Keratinocyte (primary cell): ENCODE results near the gene CRKL. TPM values are rescaled to one million over a fixed set of nuclear protein-coding genes. Genes with fewer than 3 reads are reported as not detected.

Source experiments
- DNase-seq: peaks from one replicate; pipeline ENCODE4 v3.0.0-alpha.2; 2011; ENCODE audit warnings: low read depth, missing footprints, low spot score
- FAIRE-seq: peaks from 2 replicates; lab custom pipeline; 2011; peaks lifted over from hg19 to GRCh38; lab: Jason Lieb, UNC
- H2AFZ ChIP-seq: 2 replicates; pipeline ENCODE4 v1.6.0; 2012; ENCODE audit warnings: low read length, control low read depth, inconsistent platforms; ENCODE audit not compliant: control insufficient read depth
- H3K27ac ChIP-seq: 2 replicates; pipeline ENCODE4 v1.5.1; 2011; ENCODE audit warnings: low read length; ENCODE audit not compliant: control insufficient read depth, insufficient read depth
- H3K27me3 ChIP-seq: 3 replicates; pipeline ENCODE4 v1.6.0; 2011; ENCODE audit warnings: low read length; ENCODE audit not compliant: control insufficient read depth, insufficient read depth; ENCODE audit errors: extremely low read depth
- H3K36me3 ChIP-seq, 2 experiments: 2 replicates in 1 of 2; 3 replicates in 1 of 2; pipeline ENCODE4 v1.5.1; 2011; ENCODE audit warnings: low read length in 2 of 2, mild to moderate bottlenecking in 1 of 2; ENCODE audit not compliant: control insufficient read depth in 2 of 2, insufficient read depth in 2 of 2; ENCODE audit errors: extremely low read depth in 1 of 2
- H3K4me1 ChIP-seq: 3 replicates; pipeline ENCODE4 v1.5.1; 2011; ENCODE audit warnings: low read length; ENCODE audit not compliant: control insufficient read depth, insufficient read depth; ENCODE audit errors: extremely low read depth
- H3K4me2 ChIP-seq: 3 replicates; pipeline ENCODE4 v1.6.0; 2011; ENCODE audit warnings: low read depth, low read length; ENCODE audit not compliant: control insufficient read depth, insufficient read depth; ENCODE audit errors: extremely low read depth
- H3K4me3 ChIP-seq, 3 experiments: fragments of 200-600 bp in 1 of 3; sonication (generic) in 1 of 3; 2 replicates in 2 of 3; 3 replicates in 1 of 3; pipeline ENCODE4 v1.5.1; 2011 to 2016; ENCODE audit warnings: low read length in 3 of 3, mild to moderate bottlenecking in 3 of 3, control low read depth in 2 of 3, inconsistent platforms in 1 of 3, low read depth in 1 of 3, mixed read lengths in 1 of 3, mixed run types in 1 of 3, moderate library complexity in 1 of 3; ENCODE audit not compliant: control insufficient read depth in 2 of 3, insufficient read depth in 2 of 3; ENCODE audit errors: extremely low read depth in 1 of 3
- H3K79me2 ChIP-seq: 2 replicates; pipeline ENCODE4 v1.6.0; 2012; ENCODE audit warnings: low read length; ENCODE audit not compliant: control insufficient read depth, insufficient read depth
- H3K9ac ChIP-seq: 3 replicates; pipeline ENCODE4 v1.6.0; 2011; ENCODE audit warnings: low read length; ENCODE audit not compliant: control insufficient read depth, insufficient read depth; ENCODE audit errors: extremely low read depth
- H3K9me1 ChIP-seq: 3 replicates; pipeline ENCODE4 v1.6.0; 2011; ENCODE audit warnings: low read length; ENCODE audit not compliant: control insufficient read depth, insufficient read depth; ENCODE audit errors: extremely low read depth
- H3K9me3 ChIP-seq: 2 replicates; pipeline ENCODE4 v1.5.1; 2012; ENCODE audit warnings: low read depth, low read length; ENCODE audit not compliant: control insufficient read depth
- H4K20me1 ChIP-seq: 3 replicates; pipeline ENCODE4 v1.6.0; 2011; ENCODE audit warnings: low read length; ENCODE audit not compliant: control insufficient read depth, insufficient read depth; ENCODE audit errors: extremely low read depth
- EZH2 ChIP-seq: IDR thresholded peaks from one replicate; pipeline ENCODE4 v1.6.1; 2012; ENCODE audit warnings: inconsistent platforms, mild to moderate bottlenecking, low read length, moderate library complexity
- dilution Hi-C: fragments of 300-500 bp; cut with MboI; formaldehyde crosslinking; loops from one replicate; pipeline ENCODE4 v1.7.0; 2020; ENCODE audit warnings: low sequenced_read_pairs; ENCODE audit not compliant: extremely low pct_ligation_motif_present
- polyA plus RNA-seq, 5 experiments: library from polyadenylated mRNA; depleted of rRNA in 3 of 5; stranded (reverse) in 3 of 5; stranded (forward) in 1 of 5; unstranded in 1 of 5; fragments of >200 nt; gene quantifications; 1 replicate in 1 of 5; 2 replicates in 3 of 5; 3 replicates in 1 of 5; pipeline versions ENCODE4 v1.2.1 to v1.2.3, GENCODE V29; 2011 to 2012; ENCODE audit warnings: missing spikeins in 2 of 5, low read depth in 1 of 5, low replicate concordance in 1 of 5
- TF ChIP-seq, protein P1 (sequence below), 3 experiments: IDR thresholded peaks in 1 of 3; conservative IDR thresholded peaks in 1 of 3; optimal IDR thresholded peaks in 1 of 3; 2 replicates in 2 of 3; 3 replicates in 1 of 3; pipeline versions ENCODE3 to v1.5.1; 2011; ENCODE audit warnings: low read length in 3 of 3, mild to moderate bottlenecking in 3 of 3, moderate library complexity in 2 of 3, control low read depth in 1 of 3, inconsistent platforms in 1 of 3; ENCODE audit not compliant: insufficient read depth in 2 of 3; ENCODE audit errors: extremely low read depth in 1 of 3

CRKL gene
- polyA plus RNA-seq, 1 donor (not counting 4 experiments of a cell fraction or from before 2014, with no cell fraction given), result 32.1 TPM

DNA sequence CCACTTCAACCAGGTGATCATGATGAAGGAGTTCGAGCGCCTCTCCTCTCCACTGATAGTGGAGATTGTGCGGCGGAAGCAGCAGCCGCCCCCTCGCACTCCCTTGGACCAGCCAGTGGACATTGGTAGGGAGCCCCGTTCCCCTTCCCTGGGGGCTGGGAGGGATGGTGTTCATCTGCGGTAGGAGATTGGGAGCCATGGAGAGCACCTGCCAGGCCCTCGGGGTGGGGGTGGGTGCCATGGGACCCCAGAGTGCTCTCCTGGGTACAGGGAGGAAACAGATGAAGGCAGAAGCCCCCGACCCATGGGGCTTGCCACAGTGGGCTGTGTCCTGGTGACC is 77.7 kb downstream of the CRKL start:
- Histone ChIP-seq H3K4me1 (no peaks in the 10 kb centered on the region), H3K9me1 (no peaks in the 10 kb centered on the region), H3K9me3 (no peaks in the 10 kb centered on the region), H3K27me3 (no peaks in the 10 kb centered on the region), H3K79me2 (peaks cover 2% of the 10 kb centered on the region), H3K4me2 (no peak overlapping the region), H3K27ac (no peak overlapping the region), H4K20me1 (no peaks in the 10 kb centered on the region), H3K9ac (no peak overlapping the region), H2AFZ (no peak overlapping the region), H3K36me3 (peaks cover 22 to 50% of the 10 kb centered on the region in 2 experiments), H3K4me3 (no peak overlapping the region)
- TF ChIP-seq, protein P1, sequence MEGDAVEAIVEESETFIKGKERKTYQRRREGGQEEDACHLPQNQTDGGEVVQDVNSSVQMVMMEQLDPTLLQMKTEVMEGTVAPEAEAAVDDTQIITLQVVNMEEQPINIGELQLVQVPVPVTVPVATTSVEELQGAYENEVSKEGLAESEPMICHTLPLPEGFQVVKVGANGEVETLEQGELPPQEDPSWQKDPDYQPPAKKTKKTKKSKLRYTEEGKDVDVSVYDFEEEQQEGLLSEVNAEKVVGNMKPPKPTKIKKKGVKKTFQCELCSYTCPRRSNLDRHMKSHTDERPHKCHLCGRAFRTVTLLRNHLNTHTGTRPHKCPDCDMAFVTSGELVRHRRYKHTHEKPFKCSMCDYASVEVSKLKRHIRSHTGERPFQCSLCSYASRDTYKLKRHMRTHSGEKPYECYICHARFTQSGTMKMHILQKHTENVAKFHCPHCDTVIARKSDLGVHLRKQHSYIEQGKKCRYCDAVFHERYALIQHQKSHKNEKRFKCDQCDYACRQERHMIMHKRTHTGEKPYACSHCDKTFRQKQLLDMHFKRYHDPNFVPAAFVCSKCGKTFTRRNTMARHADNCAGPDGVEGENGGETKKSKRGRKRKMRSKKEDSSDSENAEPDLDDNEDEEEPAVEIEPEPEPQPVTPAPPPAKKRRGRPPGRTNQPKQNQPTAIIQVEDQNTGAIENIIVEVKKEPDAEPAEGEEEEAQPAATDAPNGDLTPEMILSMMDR (optimal IDR thresholded peaks at IDR 0.05 in 1 of 3, IDR thresholded peaks at IDR 0.05 in 1 of 3, conservative IDR thresholded peaks at IDR 0.05 in 1 of 3; ENCODE audit: extremely low read depth in 1 of 3, insufficient read depth in 2 of 3, low read length in 3 of 3), result no peak
- no peak for TF ChIP-seq EZH2
- FAIRE-seq (no peak), DNase-seq (no peak)
- dilution Hi-C loops, result no loop called here

DNA sequence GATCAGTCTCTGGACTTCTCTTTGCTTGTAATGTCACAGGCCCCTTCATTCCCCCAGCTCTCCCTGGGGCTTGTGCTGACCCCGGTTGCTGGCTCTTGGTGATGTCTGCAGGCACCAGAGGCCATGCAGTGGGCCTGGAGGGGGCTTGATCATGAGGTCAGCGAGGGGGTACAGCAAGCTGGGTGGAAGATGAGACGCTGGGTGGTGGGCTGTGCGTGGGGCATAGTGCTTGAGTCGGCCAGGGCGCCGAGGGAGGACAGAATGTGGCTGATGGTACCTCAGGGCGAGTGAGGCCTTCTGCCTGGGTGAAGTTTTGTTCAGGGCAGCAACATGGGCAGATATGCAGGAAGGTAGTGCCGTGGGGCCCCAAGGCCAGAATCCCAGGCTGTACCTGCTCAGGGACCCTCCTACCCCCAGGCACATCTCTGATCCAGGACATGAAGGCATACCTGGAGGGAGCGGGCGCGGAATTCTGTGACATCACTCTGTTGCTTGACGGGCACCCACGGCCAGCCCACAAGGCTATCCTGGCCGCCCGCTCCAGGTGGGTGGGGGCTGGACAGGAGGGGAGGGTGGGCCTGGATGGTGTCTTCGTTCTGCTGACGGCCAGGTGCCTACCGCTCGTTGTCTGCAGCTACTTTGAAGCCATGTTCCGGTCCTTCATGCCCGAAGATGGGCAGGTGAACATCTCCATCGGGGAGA is 78.3 kb downstream of the CRKL start:
- Histone ChIP-seq H3K36me3 (peaks cover 25 to 50% of the 10 kb centered on the region in 2 experiments), H4K20me1 (no peaks in the 10 kb centered on the region), H3K9me1 (no peaks in the 10 kb centered on the region), H3K27me3 (no peaks in the 10 kb centered on the region), H3K79me2 (peaks cover 8% of the 10 kb centered on the region), H3K27ac (no peak overlapping the region), H2AFZ (no peak overlapping the region), H3K9me3 (no peaks in the 10 kb centered on the region), H3K9ac (no peak overlapping the region), H3K4me3 (no peak overlapping the region), H3K4me2 (no peak overlapping the region), H3K4me1 (peaks cover under 1% of the 10 kb centered on the region)
- FAIRE-seq, result no peak
- no peak for DNase-seq
- no peak for TF ChIP-seq EZH2
- TF ChIP-seq, protein P1 (optimal IDR thresholded peaks at IDR 0.05 in 1 of 3, IDR thresholded peaks at IDR 0.05 in 1 of 3, conservative IDR thresholded peaks at IDR 0.05 in 1 of 3; ENCODE audit: extremely low read depth in 1 of 3, insufficient read depth in 2 of 3, low read length in 3 of 3), result no peak
- dilution Hi-C loops, result no loop called here
